ENCODE measurements around the gene SLC13A2.

The SLC13A2 gene

DNA sequence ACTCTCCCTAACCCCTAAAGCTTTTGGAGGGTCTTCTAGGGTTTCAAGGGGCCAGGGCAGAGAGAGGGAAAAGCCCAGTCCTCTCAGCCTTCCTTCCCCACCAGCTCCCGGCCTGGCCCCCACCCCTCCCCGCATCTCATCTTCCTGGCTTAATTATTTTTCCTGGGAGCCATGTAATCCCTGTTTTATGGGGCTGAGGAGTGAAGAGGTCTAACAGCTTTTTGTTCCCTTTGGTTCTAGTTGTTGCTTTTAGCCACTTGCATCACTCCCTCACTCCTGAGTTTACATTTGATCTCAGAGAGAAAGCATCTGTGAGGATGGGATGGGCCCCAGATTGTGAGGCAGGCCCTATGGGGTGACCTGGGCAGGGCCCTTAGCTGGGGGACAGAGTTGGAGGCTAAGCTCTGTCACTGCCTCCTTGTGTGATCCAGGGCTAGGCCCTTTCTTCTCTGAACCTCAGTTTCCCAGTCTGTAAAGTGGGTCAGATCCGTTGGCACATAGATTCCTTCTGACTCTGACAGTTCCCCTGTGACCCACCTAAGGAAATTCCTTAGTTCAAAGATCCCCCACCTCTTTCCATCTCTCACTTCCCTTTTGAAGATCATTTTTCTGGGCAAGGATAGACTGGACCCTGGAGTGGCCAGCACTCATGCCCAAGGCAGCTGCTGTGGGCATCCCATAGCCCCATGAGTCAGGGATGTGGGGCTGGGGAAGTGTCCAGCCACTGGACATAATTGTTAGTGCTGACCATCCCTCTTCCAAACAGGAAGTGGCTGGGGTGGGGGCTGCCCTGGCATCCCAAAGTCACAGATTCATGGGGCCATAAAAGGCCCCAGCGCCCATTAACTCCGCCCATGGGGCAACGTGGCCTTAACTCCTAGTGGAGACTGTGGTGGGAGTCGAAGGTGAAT is 58.9 kb downstream of the SLC13A2 start:
- Histone ChIP-seq H3K27me3 (ENCODE audit: control insufficient read depth in 5 of 5, insufficient read depth in 4 of 5, low read length in 5 of 5) (peaks cover 0 to 10% (median 4%) of the 10 kb centered on the region in 5 donors), H3K9me3 (ENCODE audit: control insufficient read depth in 5 of 5, low read length in 5 of 5) (no peaks in the 10 kb centered on the region), H3K4me3 (ENCODE audit: low read depth in 1 of 5, low read length in 5 of 5) (no peak overlapping the region), H3K4me1 (ENCODE audit: control insufficient read depth in 5 of 5, insufficient read depth in 5 of 5, low read length in 5 of 5) (no peaks in the 10 kb centered on the region), H3K27ac (ENCODE audit: low read depth, low read length) (no peak overlapping the region), H3K9ac (ENCODE audit: low read length in 5 of 5) (no peak overlapping the region), H3K36me3 (ENCODE audit: control insufficient read depth in 5 of 5, insufficient read depth in 5 of 5, low read length in 5 of 5) (no peaks in the 10 kb centered on the region)

GRCh38 chr17:28533091-28533807 is 59.8 kb downstream of the SLC13A2 start:
- Histone ChIP-seq H3K27ac (ENCODE audit: low read depth, low read length) (no peak overlapping the region), H3K36me3 (ENCODE audit: control insufficient read depth in 5 of 5, insufficient read depth in 5 of 5, low read length in 5 of 5) (no peaks in the 10 kb centered on the region), H3K9me3 (ENCODE audit: control insufficient read depth in 5 of 5, low read length in 5 of 5) (no peaks in the 10 kb centered on the region), H3K27me3 (ENCODE audit: control insufficient read depth in 5 of 5, insufficient read depth in 4 of 5, low read length in 5 of 5) (peaks cover 0 to 10% (median 4%) of the 10 kb centered on the region in 5 donors), H3K4me3 (ENCODE audit: low read depth in 1 of 5, low read length in 5 of 5) (no peak overlapping the region), H3K4me1 (ENCODE audit: control insufficient read depth in 5 of 5, insufficient read depth in 5 of 5, low read length in 5 of 5) (no peaks in the 10 kb centered on the region), H3K9ac (ENCODE audit: low read length in 5 of 5) (no peak overlapping the region)

GRCh38 chr17:28534740-28535375 is 61.4 kb downstream of the SLC13A2 start:
- Histone ChIP-seq H3K36me3 (ENCODE audit: control insufficient read depth in 5 of 5, insufficient read depth in 5 of 5, low read length in 5 of 5) (no peaks in the 10 kb centered on the region), H3K27me3 (ENCODE audit: control insufficient read depth in 5 of 5, insufficient read depth in 4 of 5, low read length in 5 of 5) (peaks cover 0 to 10% (median 4%) of the 10 kb centered on the region in 5 donors), H3K27ac (ENCODE audit: low read depth, low read length) (no peak overlapping the region), H3K4me3 (ENCODE audit: low read depth in 1 of 5, low read length in 5 of 5) (no peak overlapping the region), H3K9me3 (ENCODE audit: control insufficient read depth in 5 of 5, low read length in 5 of 5) (no peaks in the 10 kb centered on the region), H3K9ac (ENCODE audit: low read length in 5 of 5) (no peak overlapping the region), H3K4me1 (ENCODE audit: control insufficient read depth in 5 of 5, insufficient read depth in 5 of 5, low read length in 5 of 5) (no peaks in the 10 kb centered on the region)

DNA sequence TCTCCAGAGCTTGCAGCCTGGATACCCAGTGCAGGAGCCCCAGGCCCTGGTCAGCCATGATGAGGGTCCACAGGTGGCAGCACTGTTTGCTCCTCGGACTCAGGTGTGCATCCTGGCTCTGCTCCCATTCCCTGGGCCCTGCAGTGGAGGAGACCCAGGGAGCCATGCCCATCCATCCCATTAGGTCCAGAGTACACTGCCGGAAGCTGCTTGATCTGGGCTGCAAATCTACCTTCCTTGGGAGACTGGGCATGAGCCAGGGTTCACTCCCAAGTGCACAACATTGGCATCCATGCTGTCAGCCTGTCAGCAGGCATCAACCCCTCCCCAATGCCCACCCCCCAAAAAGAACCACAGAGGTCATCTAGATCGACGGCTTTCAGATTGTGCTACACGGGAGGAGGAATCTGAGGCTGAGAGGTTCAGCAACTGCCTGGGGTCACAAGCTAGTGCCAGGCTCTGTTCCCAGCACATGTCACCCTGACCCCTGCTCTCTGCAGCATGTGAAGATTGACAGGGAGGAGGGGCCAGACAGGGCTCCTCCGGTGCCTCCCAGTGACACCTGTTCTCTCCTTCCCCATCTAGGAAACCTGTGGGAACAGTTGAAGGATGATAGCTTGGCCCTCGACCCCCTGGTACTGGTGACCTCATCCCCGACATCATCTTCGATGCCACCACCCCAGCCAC is 63.2 kb downstream of the SLC13A2 start:
- H3K9ac ChIP-seq (ENCODE audit: low read length in 5 of 5): no peak overlapping the region
- H3K9me3 ChIP-seq (ENCODE audit: control insufficient read depth in 5 of 5, low read length in 5 of 5): no peaks in the 10 kb centered on the region
- H3K4me3 ChIP-seq (ENCODE audit: low read depth in 1 of 5, low read length in 5 of 5): no peak overlapping the region
- peaks cover 0 to 3% (median 1%) of the 10 kb centered on the region in 5 donors for H3K27me3 ChIP-seq (ENCODE audit: control insufficient read depth in 5 of 5, insufficient read depth in 4 of 5, low read length in 5 of 5)
- H3K27ac ChIP-seq (ENCODE audit: low read depth, low read length): no peak overlapping the region
- H3K36me3 ChIP-seq (ENCODE audit: control insufficient read depth in 5 of 5, insufficient read depth in 5 of 5, low read length in 5 of 5): no peaks in the 10 kb centered on the region
- H3K4me1 ChIP-seq (ENCODE audit: control insufficient read depth in 5 of 5, insufficient read depth in 5 of 5, low read length in 5 of 5): no peaks in the 10 kb centered on the region

- H3K9ac ChIP-seq (ENCODE audit: low read length in 5 of 5): no peak overlapping the region
- no peak overlapping the region for H3K27ac ChIP-seq (ENCODE audit: low read depth, low read length)
- no peak overlapping the region for H3K4me3 ChIP-seq (ENCODE audit: low read depth in 1 of 5, low read length in 5 of 5)
- H3K36me3 ChIP-seq (ENCODE audit: control insufficient read depth in 5 of 5, insufficient read depth in 5 of 5, low read length in 5 of 5): no peaks in the 10 kb centered on the region
- H3K4me1 ChIP-seq (ENCODE audit: control insufficient read depth in 5 of 5, insufficient read depth in 5 of 5, low read length in 5 of 5): no peaks in the 10 kb centered on the region
- H3K9me3 ChIP-seq (ENCODE audit: control insufficient read depth in 5 of 5, low read length in 5 of 5): no peaks in the 10 kb centered on the region
- H3K27me3 ChIP-seq (ENCODE audit: control insufficient read depth in 5 of 5, insufficient read depth in 4 of 5, low read length in 5 of 5): peaks cover 0 to 3% (median 0%) of the 10 kb centered on the region in 5 donors
Observed at GRCh38 chr17:28537219-28537610, 63.8 kb downstream of the SLC13A2 start.

DNA sequence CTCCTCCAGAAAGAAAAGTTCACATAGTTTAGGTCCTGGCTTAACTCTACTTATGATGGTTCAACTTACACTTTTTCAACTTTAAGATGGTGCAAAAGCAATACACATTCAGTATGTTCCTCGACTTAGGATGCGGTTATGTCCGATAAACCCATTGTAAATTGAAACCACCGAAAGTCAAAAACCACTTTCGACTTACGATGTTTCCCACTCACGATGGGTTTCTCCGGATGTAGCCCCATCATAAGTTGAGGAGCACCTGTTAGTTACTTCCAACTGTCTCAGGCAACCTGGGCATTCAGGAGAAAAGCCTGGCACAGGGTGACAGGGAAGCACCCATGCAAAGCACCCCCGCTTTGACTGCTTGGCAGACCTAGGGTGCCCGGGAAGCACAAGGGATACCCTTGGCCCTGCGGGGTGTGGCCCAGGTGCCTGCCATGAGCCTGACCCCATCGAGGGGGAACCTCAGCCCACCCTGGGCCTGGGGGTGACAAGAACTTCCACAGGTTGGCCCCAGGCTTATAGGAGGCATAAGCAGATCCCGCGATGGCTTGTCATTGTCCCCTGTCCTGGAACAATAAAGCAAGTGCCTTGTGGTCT is 65.0 kb downstream of the SLC13A2 start:
- no peak overlapping the region for H3K4me3 ChIP-seq (ENCODE audit: low read depth in 1 of 5, low read length in 5 of 5)
- no peaks in the 10 kb centered on the region for H3K36me3 ChIP-seq (ENCODE audit: control insufficient read depth in 5 of 5, insufficient read depth in 5 of 5, low read length in 5 of 5)
- H3K27me3 ChIP-seq (ENCODE audit: control insufficient read depth in 5 of 5, insufficient read depth in 4 of 5, low read length in 5 of 5): peaks cover 0 to 3% (median 0%) of the 10 kb centered on the region in 5 donors
- H3K4me1 ChIP-seq (ENCODE audit: control insufficient read depth in 5 of 5, insufficient read depth in 5 of 5, low read length in 5 of 5): no peaks in the 10 kb centered on the region
- H3K9me3 ChIP-seq (ENCODE audit: control insufficient read depth in 5 of 5, low read length in 5 of 5): no peaks in the 10 kb centered on the region
- no peak overlapping the region for H3K27ac ChIP-seq (ENCODE audit: low read depth, low read length)
- H3K9ac ChIP-seq (ENCODE audit: low read length in 5 of 5): no peak overlapping the region

GRCh38 chr17:28540231-28540630 is 66.8 kb downstream of the SLC13A2 start:
- Histone ChIP-seq H3K9me3 (ENCODE audit: control insufficient read depth in 5 of 5, low read length in 5 of 5) (no peaks in the 10 kb centered on the region), H3K36me3 (ENCODE audit: control insufficient read depth in 5 of 5, insufficient read depth in 5 of 5, low read length in 5 of 5) (no peaks in the 10 kb centered on the region), H3K9ac (ENCODE audit: low read length in 5 of 5) (no peak overlapping the region), H3K27ac (ENCODE audit: low read depth, low read length) (no peak overlapping the region), H3K27me3 (ENCODE audit: control insufficient read depth in 5 of 5, insufficient read depth in 4 of 5, low read length in 5 of 5) (peaks cover 0 to 3% (median 0%) of the 10 kb centered on the region in 5 donors), H3K4me1 (ENCODE audit: control insufficient read depth in 5 of 5, insufficient read depth in 5 of 5, low read length in 5 of 5) (no peaks in the 10 kb centered on the region), H3K4me3 (ENCODE audit: low read depth in 1 of 5, low read length in 5 of 5) (no peak overlapping the region)

DNA sequence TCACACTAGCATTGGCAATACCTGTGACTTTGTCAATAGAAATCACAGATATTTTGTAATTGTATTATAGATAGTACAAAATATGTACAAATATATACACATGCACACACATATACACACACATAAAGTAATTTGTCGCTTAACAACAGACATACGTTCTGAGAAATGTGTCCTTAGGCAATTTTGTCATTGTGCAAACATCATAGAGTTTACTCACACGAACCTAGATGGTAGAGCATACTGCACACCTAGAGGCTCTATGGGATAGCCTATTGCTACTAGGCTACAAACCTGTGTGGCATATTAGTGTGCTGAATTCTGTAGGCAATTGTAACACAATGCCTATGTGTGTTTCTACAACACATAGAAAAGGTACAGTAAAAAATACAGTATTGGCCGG is 68.0 kb downstream of the SLC13A2 start:
- H3K4me1 ChIP-seq (ENCODE audit: control insufficient read depth in 5 of 5, insufficient read depth in 5 of 5, low read length in 5 of 5): peaks cover 0 to 3% (median 0%) of the 10 kb centered on the region in 5 donors
- no peak overlapping the region for H3K9ac ChIP-seq (ENCODE audit: low read length in 5 of 5)
- H3K9me3 ChIP-seq (ENCODE audit: control insufficient read depth in 5 of 5, low read length in 5 of 5): no peaks in the 10 kb centered on the region
- no peak overlapping the region for H3K4me3 ChIP-seq (ENCODE audit: low read depth in 1 of 5, low read length in 5 of 5)
- peaks cover 0 to 3% (median 0%) of the 10 kb centered on the region in 5 donors for H3K27me3 ChIP-seq (ENCODE audit: control insufficient read depth in 5 of 5, insufficient read depth in 4 of 5, low read length in 5 of 5)
- no peak overlapping the region for H3K27ac ChIP-seq (ENCODE audit: low read depth, low read length)
- H3K36me3 ChIP-seq (ENCODE audit: control insufficient read depth in 5 of 5, insufficient read depth in 5 of 5, low read length in 5 of 5): peaks cover 0 to 4% (median under 1%) of the 10 kb centered on the region in 5 donors

DNA sequence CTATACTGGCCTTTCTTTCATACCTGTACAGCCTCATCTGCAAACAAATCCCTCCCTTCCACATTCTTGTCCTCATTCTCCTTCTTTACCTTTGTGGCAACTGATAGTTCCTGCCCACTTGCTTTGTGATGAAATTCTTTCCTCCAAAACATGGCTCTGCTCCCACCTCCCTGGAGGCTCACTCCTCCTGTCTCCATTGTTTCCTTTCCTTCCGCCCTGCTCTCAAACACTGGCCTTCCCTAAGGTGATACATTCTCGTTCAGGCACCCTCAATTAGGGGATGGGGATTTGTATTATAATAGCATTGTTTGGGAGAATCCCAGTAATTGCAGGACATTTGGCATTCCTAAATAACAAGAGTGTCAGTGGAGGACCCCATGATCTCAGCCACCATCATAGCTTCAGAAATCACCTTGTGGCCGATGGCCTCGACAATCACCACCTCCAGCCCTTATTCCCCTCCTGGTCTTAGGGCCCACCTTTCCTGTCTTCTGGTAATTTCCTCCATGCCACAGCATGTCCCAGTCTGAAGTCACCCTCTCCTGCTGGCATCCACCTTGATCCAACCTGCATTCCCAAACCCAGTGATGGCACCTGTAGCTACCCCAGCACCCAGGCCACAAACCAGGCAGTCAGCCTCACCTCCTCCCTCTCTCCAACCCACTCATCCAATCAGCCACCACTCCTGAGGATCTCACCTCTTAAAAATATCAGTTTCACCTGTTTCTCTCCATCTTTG is 71.1 kb downstream of the SLC13A2 start:
- H3K4me1 ChIP-seq (ENCODE audit: control insufficient read depth in 5 of 5, insufficient read depth in 5 of 5, low read length in 5 of 5): peaks cover 0 to 8% (median 4%) of the 10 kb centered on the region in 5 donors
- no peak overlapping the region for H3K4me3 ChIP-seq (ENCODE audit: low read depth in 1 of 5, low read length in 5 of 5)
- peaks cover 0 to 18% (median 11%) of the 10 kb centered on the region in 5 donors for H3K36me3 ChIP-seq (ENCODE audit: control insufficient read depth in 5 of 5, insufficient read depth in 5 of 5, low read length in 5 of 5)
- no peak overlapping the region for H3K27ac ChIP-seq (ENCODE audit: low read depth, low read length)
- no peaks in the 10 kb centered on the region for H3K27me3 ChIP-seq (ENCODE audit: control insufficient read depth in 5 of 5, insufficient read depth in 4 of 5, low read length in 5 of 5)
- H3K9me3 ChIP-seq (ENCODE audit: control insufficient read depth in 5 of 5, low read length in 5 of 5): no peaks in the 10 kb centered on the region
- H3K9ac ChIP-seq (ENCODE audit: low read length in 5 of 5): no peak overlapping the region

Data from subcutaneous abdominal adipose tissue (tissue), 5 donors.